ACC112 (cell line): ENCODE data around the gene TGFBR3.

ENCODE experiments used
- H2AFZ ChIP-seq: fragments of 200-600 bp; sonication (generic); one replicate; pipeline ENCODE4 v1.6.0; 2017; ENCODE audit warnings: antibody characterized with exemption, low read length; ENCODE audit not compliant: unreplicated experiment
- H3K27ac ChIP-seq: fragments of 200-600 bp; sonication (generic); 2 replicates; pipeline ENCODE4 v1.5.1; 2014; ENCODE audit warnings: low read depth, mild to moderate bottlenecking, antibody characterized with exemption, low read length, moderate library complexity
- H3K27me3 ChIP-seq: fragments of 200-600 bp; sonication (generic); 2 replicates; pipeline ENCODE4 v1.6.1; 2014; ENCODE audit warnings: mild to moderate bottlenecking, antibody characterized with exemption, low read length, moderate library complexity, mixed read lengths; ENCODE audit not compliant: insufficient read depth
- H3K36me3 ChIP-seq: fragments of 200-600 bp; sonication (generic); 2 replicates; pipeline ENCODE4 v1.6.1; 2016; ENCODE audit warnings: mild to moderate bottlenecking, antibody characterized with exemption, low read length, moderate library complexity, mixed read lengths; ENCODE audit not compliant: insufficient read depth
- H3K4me1 ChIP-seq: fragments of 200-600 bp; sonication (generic); one replicate; pipeline ENCODE4 v1.6.1; 2016; ENCODE audit warnings: low read length, mixed read lengths; ENCODE audit not compliant: insufficient read depth, unreplicated experiment, control insufficient read depth
- H3K4me3 ChIP-seq: fragments of 200-600 bp; sonication (generic); 2 replicates; pipeline ENCODE4 v1.5.1; 2014; ENCODE audit warnings: mild to moderate bottlenecking, low read depth, low read length
- H3K79me2 ChIP-seq: fragments of 200-600 bp; sonication (generic); one replicate; pipeline ENCODE4 v1.6.0; 2016; ENCODE audit warnings: low read length; ENCODE audit not compliant: control insufficient read depth, unreplicated experiment, insufficient read depth

Gene TGFBR3

GRCh38 chr1:91742848-91743292 lies 143.1 kb downstream of the TGFBR3 start:
- no peaks in the 10 kb centered on the region for H3K27me3 ChIP-seq
- no peak overlapping the region for H3K4me3 ChIP-seq
- H2AFZ ChIP-seq, result no peak overlapping the region
- no peak overlapping the region for H3K27ac ChIP-seq
- H3K36me3 ChIP-seq, result peaks cover 20% of the 10 kb centered on the region; the same call in 1 of the 2 replicates
- H3K4me1 ChIP-seq, result peaks cover 29% of the 10 kb centered on the region
- H3K79me2 ChIP-seq, result no peaks in the 10 kb centered on the region

- Histone ChIP-seq H2AFZ (no peak overlapping the region), H3K79me2 (no peaks in the 10 kb centered on the region), H3K4me1 (peaks cover 36% of the 10 kb centered on the region), H3K27me3 (no peaks in the 10 kb centered on the region), H3K27ac (no peak overlapping the region), H3K4me3 (no peak overlapping the region), H3K36me3 (peaks cover 11% of the 10 kb centered on the region; the same call in 1 of the 2 replicates)
These were observed 144.0 kb downstream of the TGFBR3 start for GRCh38 chr1:91741906-91742305.

- Histone ChIP-seq H2AFZ (no peak overlapping the region), H3K4me1 (peaks cover 42% of the 10 kb centered on the region), H3K4me3 (no peak overlapping the region), H3K79me2 (no peaks in the 10 kb centered on the region), H3K27me3 (no peaks in the 10 kb centered on the region), H3K27ac (0 out of 2 replicates have a peak overlapping the region, but pooled peaks have one; percentile 8), H3K36me3 (0 out of 2 replicates have a peak, but pooled peaks cover 9% of the 10 kb centered on the region)
These were observed 144.7 kb downstream of the TGFBR3 start for GRCh38 chr1:91741301-91741700.

- peaks cover 43% of the 10 kb centered on the region for H3K4me1 ChIP-seq
- no peaks in the 10 kb centered on the region for H3K36me3 ChIP-seq
- no peaks in the 10 kb centered on the region for H3K27me3 ChIP-seq
- H2AFZ ChIP-seq, result no peak overlapping the region
- H3K27ac ChIP-seq, result peak overlapping the region; percentile 75
- no peaks in the 10 kb centered on the region for H3K79me2 ChIP-seq
- H3K4me3 ChIP-seq, result no peak overlapping the region
These were observed 148.3 kb downstream of the TGFBR3 start for GRCh38 chr1:91737650-91738049.

- H2AFZ ChIP-seq, result no peak overlapping the region
- H3K79me2 ChIP-seq, result no peaks in the 10 kb centered on the region
- H3K4me3 ChIP-seq, result peak overlapping the region; percentile 34
- peak overlapping the region; percentile 75 for H3K27ac ChIP-seq
- no peaks in the 10 kb centered on the region for H3K27me3 ChIP-seq
- no peaks in the 10 kb centered on the region for H3K36me3 ChIP-seq
- peaks cover 43% of the 10 kb centered on the region for H3K4me1 ChIP-seq
These were observed 149.0 kb downstream of the TGFBR3 start for GRCh38 chr1:91736715-91737615.

GRCh38 chr1:91736146-91736714 lies 149.7 kb downstream of the TGFBR3 start:
- H3K4me3 ChIP-seq, result peak overlapping the region; percentile 34; the same call in 1 of the 2 replicates
- H3K79me2 ChIP-seq, result no peaks in the 10 kb centered on the region
- H3K27me3 ChIP-seq, result no peaks in the 10 kb centered on the region
- peaks cover 43% of the 10 kb centered on the region for H3K4me1 ChIP-seq
- no peak overlapping the region for H2AFZ ChIP-seq
- H3K27ac ChIP-seq, result peak overlapping the region; percentile 75
- H3K36me3 ChIP-seq, result no peaks in the 10 kb centered on the region

GRCh38 chr1:91735266-91735845 lies 150.6 kb downstream of the TGFBR3 start:
- Histone ChIP-seq H3K79me2 (no peaks in the 10 kb centered on the region), H3K36me3 (no peaks in the 10 kb centered on the region), H3K27ac (no peak overlapping the region), H3K27me3 (no peaks in the 10 kb centered on the region), H2AFZ (no peak overlapping the region), H3K4me3 (no peak overlapping the region), H3K4me1 (peaks cover 45% of the 10 kb centered on the region)

GRCh38 chr1:91734761-91735160 lies 151.2 kb downstream of the TGFBR3 start:
- no peak overlapping the region for H3K27ac ChIP-seq

GRCh38 chr1:91733108-91733710 lies 152.7 kb downstream of the TGFBR3 start:
- H3K27me3 ChIP-seq, result no peaks in the 10 kb centered on the region
- no peak overlapping the region for H3K4me3 ChIP-seq
- H3K4me1 ChIP-seq, result peaks cover 47% of the 10 kb centered on the region
- no peaks in the 10 kb centered on the region for H3K36me3 ChIP-seq
- H3K27ac ChIP-seq, result peak overlapping the region; percentile 74; the same call in 1 of the 2 replicates
- no peak overlapping the region for H2AFZ ChIP-seq
- no peaks in the 10 kb centered on the region for H3K79me2 ChIP-seq

More at GRCh38 chr1:91734761-91735160, 151.2 kb downstream of the TGFBR3 start:
- Histone ChIP-seq H3K27me3 (no peaks in the 10 kb centered on the region), H3K36me3 (no peaks in the 10 kb centered on the region), H3K79me2 (no peaks in the 10 kb centered on the region), H3K4me3 (no peak overlapping the region), H2AFZ (no peak overlapping the region), H3K4me1 (peaks cover 47% of the 10 kb centered on the region)
